Measurements from ENCODE around the gene ENGASE.
A peak's percentile ranks its signal among the peaks of the same experiment; 100 is the strongest.
"Not testable (repeated sequence)": the region's sequence is repeated elsewhere in the genome, so short reads cannot be mapped to it uniquely, and the experiment has no call there.

Gene ENGASE

GRCh38 chr17:79074649-79075445 lies at the start of gene ENGASE:
Gene ENGASE (plus strand): TSS chr17:79074824. CDS start chr17:79074945, 121 bp downstream.
- DNase-seq: peak; percentile 92

GRCh38 chr17:79024901-79025737 lies 49.5 kb upstream of the ENGASE start:
- DNase-seq: no peak

- DNase-seq: no peak
These were observed 48.0 kb upstream of the ENGASE start for GRCh38 chr17:79026376-79027273.

GRCh38 chr17:79027274-79027924 lies 47.2 kb upstream of the ENGASE start:
- DNase-seq: no peak

- no peak for DNase-seq
These were observed 46.6 kb upstream of the ENGASE start for GRCh38 chr17:79027925-79028491.

- DNase-seq: no peak
These were observed 45.9 kb upstream of the ENGASE start for GRCh38 chr17:79028496-79029326.

GRCh38 chr17:79029327-79030009 lies 45.2 kb upstream of the ENGASE start:
- DNase-seq: no peak

GRCh38 chr17:79030636-79031035 lies 44.0 kb upstream of the ENGASE start:
- DNase-seq: not testable (repeated sequence)

- DNase-seq: no peak
These were observed 42.4 kb upstream of the ENGASE start for GRCh38 chr17:79031996-79032875.

GRCh38 chr17:79033046-79033616 lies 41.5 kb upstream of the ENGASE start:
- DNase-seq: no peak

GRCh38 chr17:79033741-79034501 lies 40.7 kb upstream of the ENGASE start:
- peak; percentile 55 for DNase-seq

- DNase-seq: no peak
These were observed 39.6 kb upstream of the ENGASE start for GRCh38 chr17:79034931-79035485.

GRCh38 chr17:79035686-79036085 lies 38.9 kb upstream of the ENGASE start:
- no peak for DNase-seq

- DNase-seq: no peak
These were observed 38.4 kb upstream of the ENGASE start for GRCh38 chr17:79036181-79036580.

GRCh38 chr17:79036596-79036995 lies 38.0 kb upstream of the ENGASE start:
- no peak for DNase-seq

- no peak for DNase-seq
These were observed 36.0 kb upstream of the ENGASE start for GRCh38 chr17:79038545-79039135.

- DNase-seq: no peak
These were observed 35.5 kb upstream of the ENGASE start for GRCh38 chr17:79039171-79039570.
